ENCODE results near the gene IDI2. TPM values are rescaled to one million over a fixed set of nuclear protein-coding genes. Genes with fewer than 3 reads are reported as not detected.

The IDI2 gene
- total and polyA plus RNA-seq, 4 donors, result 0.11 to 0.12 TPM; not detected in 2

GRCh38 chr10:987870-988666, 37.6 kb downstream of the IDI2 start, which contains the start of gene GTPBP4:
GTPBP4 (plus strand) TSS chr10:988434; CDS start chr10:988480, 46 bp downstream.
- peak; percentile 95 to 100 (median 98) for DNase-seq (ENCODE audit: low read depth in 4 of 6, low spot score in 6 of 6)
- Histone ChIP-seq H3K9me3 (ENCODE audit: control insufficient read depth, insufficient read depth, low read length) (no peaks in the 10 kb centered on the region), H3K27me3 (ENCODE audit: control insufficient read depth, insufficient read depth, low read length) (no peaks in the 10 kb centered on the region), H3K36me3 (ENCODE audit: control insufficient read depth, insufficient read depth, low read length) (peaks cover 2% of the 10 kb centered on the region), H3K4me1 (ENCODE audit: control insufficient read depth, insufficient read depth, low read length) (peaks cover 19% of the 10 kb centered on the region), H3K27ac (ENCODE audit: low read depth, low read length) (peak within 1 kb of the TSS; percentile 85), H3K4me3 (ENCODE audit: low read depth, low read length) (peak within 1 kb of the TSS; percentile 94)
- under 1% methylated on average over 74 of the region's 74 CpGs for WGBS (ENCODE audit: insufficient coverage)

DNA sequence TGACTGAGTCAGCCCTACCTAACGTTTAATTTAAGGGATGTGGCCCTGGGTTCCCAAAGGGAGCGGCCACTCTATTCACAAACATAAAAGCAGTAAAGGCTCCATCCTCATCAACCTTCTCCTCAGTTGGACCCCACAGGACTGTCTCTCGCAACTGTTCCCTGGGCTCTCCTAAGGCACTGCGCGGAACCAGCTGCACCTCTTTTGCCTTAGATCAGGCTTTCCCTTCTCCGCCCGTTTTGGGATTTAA, 38.1 kb downstream of the IDI2 start:
- Histone ChIP-seq H3K9me3 (ENCODE audit: control insufficient read depth, insufficient read depth, low read length) (no peaks in the 10 kb centered on the region), H3K4me1 (ENCODE audit: control insufficient read depth, insufficient read depth, low read length) (peaks cover 19% of the 10 kb centered on the region), H3K27me3 (ENCODE audit: control insufficient read depth, insufficient read depth, low read length) (no peaks in the 10 kb centered on the region), H3K27ac (ENCODE audit: low read depth, low read length) (peak overlapping the region; percentile 85), H3K4me3 (ENCODE audit: low read depth, low read length) (peak overlapping the region; percentile 94), H3K36me3 (ENCODE audit: control insufficient read depth, insufficient read depth, low read length) (no peaks in the 10 kb centered on the region)
- DNase-seq (ENCODE audit: low read depth in 4 of 6, low spot score in 6 of 6), result peak in 2 of 6 donors; percentile 1 to 15
- 0% methylated on average over 7 of the region's 7 CpGs for WGBS (ENCODE audit: insufficient coverage)

GRCh38 chr10:986881-987619, 38.6 kb downstream of the IDI2 start:
- DNase-seq (ENCODE audit: low read depth in 4 of 6, low spot score in 6 of 6), result no peak
- Histone ChIP-seq H3K27ac (ENCODE audit: low read depth, low read length) (peak overlapping the region; percentile 85), H3K4me1 (ENCODE audit: control insufficient read depth, insufficient read depth, low read length) (peaks cover 19% of the 10 kb centered on the region), H3K27me3 (ENCODE audit: control insufficient read depth, insufficient read depth, low read length) (no peaks in the 10 kb centered on the region), H3K4me3 (ENCODE audit: low read depth, low read length) (peak overlapping the region; percentile 94), H3K9me3 (ENCODE audit: control insufficient read depth, insufficient read depth, low read length) (no peaks in the 10 kb centered on the region), H3K36me3 (ENCODE audit: control insufficient read depth, insufficient read depth, low read length) (no peaks in the 10 kb centered on the region)
- 60% methylated on average over 9 of the region's 14 CpGs for WGBS (ENCODE audit: insufficient coverage)

GRCh38 chr10:986137-986825, 39.4 kb downstream of the IDI2 start:
- 94% methylated on average over 3 of the region's 7 CpGs for WGBS (ENCODE audit: insufficient coverage)
- no peak overlapping the region for H3K27ac ChIP-seq (ENCODE audit: low read depth, low read length)

GRCh38 chr10:985361-985760, 40.3 kb downstream of the IDI2 start:
- Histone ChIP-seq H3K4me3 (ENCODE audit: low read depth, low read length) (no peak overlapping the region), H3K27ac (ENCODE audit: low read depth, low read length) (no peak overlapping the region), H3K36me3 (ENCODE audit: control insufficient read depth, insufficient read depth, low read length) (no peaks in the 10 kb centered on the region), H3K27me3 (ENCODE audit: control insufficient read depth, insufficient read depth, low read length) (no peaks in the 10 kb centered on the region), H3K4me1 (ENCODE audit: control insufficient read depth, insufficient read depth, low read length) (peaks cover 19% of the 10 kb centered on the region), H3K9me3 (ENCODE audit: control insufficient read depth, insufficient read depth, low read length) (peaks cover 4% of the 10 kb centered on the region)
- WGBS (ENCODE audit: insufficient coverage), result 83% methylated on average over 2 of the region's 2 CpGs
- no peak for DNase-seq (ENCODE audit: low read depth in 4 of 6, low spot score in 6 of 6)

More at GRCh38 chr10:986137-986825, 39.4 kb downstream of the IDI2 start:
- Histone ChIP-seq H3K4me1 (ENCODE audit: control insufficient read depth, insufficient read depth, low read length) (peaks cover 19% of the 10 kb centered on the region), H3K9me3 (ENCODE audit: control insufficient read depth, insufficient read depth, low read length) (no peaks in the 10 kb centered on the region), H3K27me3 (ENCODE audit: control insufficient read depth, insufficient read depth, low read length) (no peaks in the 10 kb centered on the region), H3K36me3 (ENCODE audit: control insufficient read depth, insufficient read depth, low read length) (no peaks in the 10 kb centered on the region), H3K4me3 (ENCODE audit: low read depth, low read length) (no peak overlapping the region)
- peak in 1 of 6 donors; percentile 9 for DNase-seq (ENCODE audit: low read depth in 4 of 6, low spot score in 6 of 6)

DNA sequence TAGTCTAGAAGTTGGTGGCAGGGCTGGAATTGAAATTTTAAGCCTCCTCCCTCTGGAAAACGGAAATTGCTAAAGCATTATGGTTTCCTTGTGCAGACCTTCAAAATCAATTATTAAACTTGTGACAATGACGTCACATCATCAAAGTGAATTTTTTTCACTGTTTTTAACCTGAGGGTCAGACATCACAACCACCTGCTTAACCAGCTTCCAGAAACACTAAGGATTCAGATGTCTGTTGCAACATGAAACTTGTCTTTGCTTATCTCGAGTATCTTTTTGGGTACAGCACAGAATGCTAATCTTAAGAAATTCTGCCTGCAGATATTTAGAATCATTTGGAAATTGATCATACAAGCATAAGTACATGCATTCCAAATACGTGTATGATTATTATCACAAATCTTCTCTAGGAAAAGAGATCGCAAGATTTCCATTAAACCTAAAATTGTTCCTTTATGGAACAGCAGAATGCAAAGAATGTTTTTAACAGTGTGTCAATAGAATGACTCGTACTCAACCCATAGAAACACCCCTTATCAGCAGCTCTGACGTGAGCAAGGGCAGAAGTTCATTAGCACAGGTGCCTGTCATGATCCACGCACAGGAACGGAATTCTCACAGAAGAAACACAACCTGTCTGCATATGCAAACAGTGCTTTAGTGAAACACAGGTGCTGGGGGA, 41.5 kb downstream of the IDI2 start:
- Histone ChIP-seq H3K27me3 (ENCODE audit: control insufficient read depth, insufficient read depth, low read length) (no peaks in the 10 kb centered on the region), H3K36me3 (ENCODE audit: control insufficient read depth, insufficient read depth, low read length) (no peaks in the 10 kb centered on the region), H3K27ac (ENCODE audit: low read depth, low read length) (no peak overlapping the region), H3K4me3 (ENCODE audit: low read depth, low read length) (no peak overlapping the region), H3K4me1 (ENCODE audit: control insufficient read depth, insufficient read depth, low read length) (peaks cover 12% of the 10 kb centered on the region), H3K9me3 (ENCODE audit: control insufficient read depth, insufficient read depth, low read length) (peaks cover 11% of the 10 kb centered on the region)
- no peak for DNase-seq (ENCODE audit: low read depth in 4 of 6, low spot score in 6 of 6)
- WGBS (ENCODE audit: insufficient coverage), result 88% methylated on average over 2 of the region's 9 CpGs

GRCh38 chr10:983401-983800, 42.3 kb downstream of the IDI2 start:
- Histone ChIP-seq H3K27me3 (ENCODE audit: control insufficient read depth, insufficient read depth, low read length) (no peaks in the 10 kb centered on the region), H3K4me3 (ENCODE audit: low read depth, low read length) (no peak overlapping the region), H3K27ac (ENCODE audit: low read depth, low read length) (no peak overlapping the region), H3K4me1 (ENCODE audit: control insufficient read depth, insufficient read depth, low read length) (peaks cover 5% of the 10 kb centered on the region), H3K9me3 (ENCODE audit: control insufficient read depth, insufficient read depth, low read length) (peaks cover 14% of the 10 kb centered on the region), H3K36me3 (ENCODE audit: control insufficient read depth, insufficient read depth, low read length) (no peaks in the 10 kb centered on the region)
- no peak for DNase-seq (ENCODE audit: low read depth in 4 of 6, low spot score in 6 of 6)
- WGBS (ENCODE audit: insufficient coverage), result 84% methylated on average over 2 of the region's 6 CpGs

GRCh38 chr10:980468-981093, 45.1 kb downstream of the IDI2 start:
- Histone ChIP-seq H3K4me1 (ENCODE audit: control insufficient read depth, insufficient read depth, low read length) (no peaks in the 10 kb centered on the region), H3K27ac (ENCODE audit: low read depth, low read length) (no peak overlapping the region), H3K36me3 (ENCODE audit: control insufficient read depth, insufficient read depth, low read length) (no peaks in the 10 kb centered on the region), H3K9me3 (ENCODE audit: control insufficient read depth, insufficient read depth, low read length) (peaks cover 14% of the 10 kb centered on the region), H3K27me3 (ENCODE audit: control insufficient read depth, insufficient read depth, low read length) (no peaks in the 10 kb centered on the region), H3K4me3 (ENCODE audit: low read depth, low read length) (no peak overlapping the region)
- WGBS (ENCODE audit: insufficient coverage), result 97% methylated on average over 5 of the region's 5 CpGs
- DNase-seq (ENCODE audit: low read depth in 4 of 6, low spot score in 6 of 6), result no peak
